H1 (cell line): ENCODE data around the gene UMODL1. TPM values are rescaled to one million over a fixed set of nuclear protein-coding genes. Genes with fewer than 3 reads are reported as not detected.

Experiments used
- CTCF ChIA-PET: fragments of 300-600 bp; sonication (Branson Sonifier 250); formaldehyde crosslinking; loops from one replicate; lab custom pipeline; 2021; ENCODE audit not compliant: partially characterized antibody; lab: Charles Lee
- POLR2A ChIA-PET: fragments of 300-600 bp; sonication (Branson Sonifier 250); formaldehyde crosslinking; loops from one replicate; lab custom pipeline; 2021; ENCODE audit warnings: inconsistent platforms; ENCODE audit not compliant: partially characterized antibody; lab: Charles Lee
- DNase-seq, 2 experiments: peaks; one replicate each; pipeline versions ENCODE4 v3.0.0 to v3.0.0-alpha.2; 2010 to 2022; ENCODE audit warnings: low spot score in 2 of 2, low read depth in 1 of 2, mixed read lengths in 1 of 2
- FAIRE-seq: peaks from 2 replicates; lab custom pipeline; 2011; peaks lifted over from hg19 to GRCh38; lab: Jason Lieb, UNC
- H2AFZ ChIP-seq: 2 replicates; pipeline ENCODE4 v1.8.1; 2012; ENCODE audit warnings: low read length, inconsistent platforms
- H2AK5ac ChIP-seq: 2 replicates; pipeline ENCODE4 v1.6.1; 2013; ENCODE audit warnings: low read depth, low read length
- H2BK120ac ChIP-seq: replicated peaks from 2 replicates; pipeline ENCODE3; 2013; ENCODE audit warnings: low read depth, low read length, inconsistent platforms
- H2BK12ac ChIP-seq: 2 replicates; pipeline ENCODE4 v1.6.1; 2013; ENCODE audit warnings: low read depth, low read length
- H2BK15ac ChIP-seq: 2 replicates; pipeline ENCODE4 v1.6.1; 2013; ENCODE audit warnings: low read length
- H2BK20ac ChIP-seq: 2 replicates; pipeline ENCODE4 v1.6.1; 2013; ENCODE audit warnings: low read length
- H2BK5ac ChIP-seq: 2 replicates; pipeline ENCODE4 v1.6.1; 2013; ENCODE audit warnings: low read depth, low read length
- H3K14ac ChIP-seq: 2 replicates; pipeline ENCODE4 v1.6.1; 2013; ENCODE audit warnings: inconsistent platforms; ENCODE audit not compliant: insufficient read length
- H3K18ac ChIP-seq: 2 replicates; pipeline ENCODE4 v1.6.1; 2013; ENCODE audit warnings: low read length; ENCODE audit errors: extremely low read depth
- H3K23ac ChIP-seq: 2 replicates; pipeline ENCODE4 v1.6.1; 2013; ENCODE audit warnings: inconsistent platforms; ENCODE audit not compliant: insufficient read length
- H3K23me2 ChIP-seq: 2 replicates; pipeline ENCODE4 v1.6.1; 2013; ENCODE audit warnings: low read depth, low read length
- H3K27ac ChIP-seq: 2 replicates; pipeline ENCODE4 v1.6.1; 2011; ENCODE audit warnings: low read depth, low read length, inconsistent platforms
- H3K27me3 ChIP-seq, 4 experiments: replicated peaks in 1 of 4; 1 replicate in 1 of 4; 2 replicates in 3 of 4; pipeline versions ENCODE4 v1.6.1 to v1.8.1; 2011 to 2013; ENCODE audit warnings: low read length in 3 of 4, mild to moderate bottlenecking in 3 of 4, inconsistent platforms in 2 of 4, mixed read lengths in 2 of 4, moderate library complexity in 1 of 4; ENCODE audit not compliant: control insufficient read depth in 3 of 4, insufficient read depth in 3 of 4; ENCODE audit errors: extremely low read depth in 1 of 4
- H3K36me3 ChIP-seq, 4 experiments: 2 replicates each; pipeline versions ENCODE4 v1.6.1 to v1.8.1; 2011 to 2013; ENCODE audit warnings: mild to moderate bottlenecking in 4 of 4, low read length in 3 of 4, moderate library complexity in 2 of 4, control low read depth in 1 of 4, inconsistent platforms in 1 of 4; ENCODE audit not compliant: insufficient read depth in 4 of 4, control insufficient read depth in 2 of 4
- H3K4ac ChIP-seq: replicated peaks from 2 replicates; pipeline ENCODE3; 2013; ENCODE audit warnings: low read length, low read depth, mixed read lengths, inconsistent platforms; ENCODE audit not compliant: insufficient read length
- H3K4me1 ChIP-seq, 4 experiments: replicated peaks in 1 of 4; 1 replicate in 1 of 4; 2 replicates in 3 of 4; pipeline versions ENCODE4 v1.6.1 to v1.8.1; 2011 to 2013; ENCODE audit warnings: low read length in 3 of 4, inconsistent platforms in 2 of 4, mixed read lengths in 1 of 4; ENCODE audit not compliant: insufficient read depth in 4 of 4, control insufficient read depth in 3 of 4
- H3K4me2 ChIP-seq, 2 experiments: 2 replicates each; pipeline versions ENCODE4 v1.6.1 to v1.8.1; 2011 to 2013; ENCODE audit warnings: low read depth in 2 of 2, low read length in 2 of 2, control low read depth in 1 of 2, inconsistent platforms in 1 of 2, mild to moderate bottlenecking in 1 of 2; ENCODE audit not compliant: insufficient read depth in 1 of 2
- H3K4me3 ChIP-seq, 4 experiments: fragments of 200-600, 300-600 bp in 1 of 4; sonication (generic), shearing (Covaris generic), sonication (Bioruptor Twin) in 1 of 4; 2 replicates each; pipeline versions ENCODE4 v1.5.1 to v1.8.1; 2011 to 2016; ENCODE audit warnings: low read length in 4 of 4, low read depth in 3 of 4, control low read depth in 2 of 4, inconsistent platforms in 2 of 4, mild to moderate bottlenecking in 2 of 4, mixed read lengths in 1 of 4, moderate library complexity in 1 of 4; ENCODE audit not compliant: insufficient read depth in 2 of 4; ENCODE audit errors: extremely low read depth in 1 of 4
- H3K56ac ChIP-seq: replicated peaks from 2 replicates; pipeline ENCODE3; 2013; ENCODE audit warnings: low read depth, mild to moderate bottlenecking, mixed read lengths, low read length, inconsistent platforms; ENCODE audit not compliant: insufficient read length
- H3K79me1 ChIP-seq: 2 replicates; pipeline ENCODE4 v1.6.1; 2013; ENCODE audit warnings: low read depth, low read length, control low read depth
- H3K79me2 ChIP-seq, 2 experiments: 2 replicates each; pipeline versions ENCODE4 v1.6.1 to v1.8.1; 2012 to 2013; ENCODE audit warnings: low read length in 2 of 2, mild to moderate bottlenecking in 2 of 2, inconsistent platforms in 1 of 2; ENCODE audit not compliant: insufficient read depth in 2 of 2, control insufficient read depth in 1 of 2
- H3K9ac ChIP-seq, 4 experiments: replicated peaks in 1 of 4; 1 replicate in 1 of 4; 2 replicates in 3 of 4; pipeline versions ENCODE4 v1.6.1 to v1.8.1; 2011 to 2013; ENCODE audit warnings: low read depth in 3 of 4, low read length in 3 of 4, control low read depth in 2 of 4, mild to moderate bottlenecking in 2 of 4, moderate library complexity in 2 of 4, inconsistent platforms in 1 of 4; ENCODE audit errors: extremely low read depth in 1 of 4
- H3K9me3 ChIP-seq, 2 experiments: 2 replicates each; pipeline versions ENCODE4 v1.6.1 to v1.8.1; 2012 to 2013; ENCODE audit warnings: mild to moderate bottlenecking in 2 of 2, moderate library complexity in 2 of 2, control low read depth in 1 of 2, inconsistent platforms in 1 of 2, low read depth in 1 of 2, low read length in 1 of 2, mixed read lengths in 1 of 2; ENCODE audit not compliant: insufficient read depth in 2 of 2
- H4K20me1 ChIP-seq, 2 experiments: replicated peaks in 1 of 2; 2 replicates each; pipeline versions ENCODE3 to v1.8.1; 2011 to 2013; ENCODE audit warnings: inconsistent platforms in 2 of 2, low read length in 2 of 2, mild to moderate bottlenecking in 1 of 2; ENCODE audit not compliant: insufficient read depth in 2 of 2, control insufficient read depth in 1 of 2
- H4K5ac ChIP-seq: 2 replicates; pipeline ENCODE4 v1.6.1; 2013; ENCODE audit warnings: low read length, low read depth, mixed read lengths, inconsistent platforms; ENCODE audit not compliant: insufficient read length
- H4K8ac ChIP-seq: 2 replicates; pipeline ENCODE4 v1.8.0; 2013; ENCODE audit warnings: mild to moderate bottlenecking, moderate library complexity, low read length, inconsistent platforms; ENCODE audit not compliant: insufficient read depth; ENCODE audit errors: extremely low read depth
- H4K91ac ChIP-seq: replicated peaks from 2 replicates; pipeline ENCODE3; 2013; ENCODE audit warnings: low read length, mixed read lengths, inconsistent platforms; ENCODE audit not compliant: insufficient read length
- SIN3A ChIP-seq, 2 experiments: IDR thresholded peaks in 1 of 2; conservative IDR thresholded peaks in 1 of 2; 2 replicates each; pipeline ENCODE4 v1.6.1; 2011 to 2012; ENCODE audit warnings: low read length in 2 of 2, improper control_type of control experiment in 1 of 2, low read depth in 1 of 2, mild to moderate bottlenecking in 1 of 2
- WGBS, 2 experiments: shearing (Covaris generic) in 1 of 2; methylation state at CpG; one replicate each; pipeline versions ENCODE4 v1.1.6 to v1.1.7; 2013 to 2015; ENCODE audit warnings: low lambda C conversion rate in 2 of 2, mixed read lengths in 2 of 2, inconsistent platforms in 1 of 2, low coverage in 1 of 2, missing lambda C conversion rate in 1 of 2; ENCODE audit not compliant: insufficient replicate concordance in 2 of 2, insufficient coverage in 1 of 2, insufficient read length in 1 of 2; ENCODE audit errors: extremely low coverage in 1 of 2, missing lambda C conversion rate in 1 of 2; 5-methylcytosine and 5-hydroxymethylcytosine counted together
- polyA plus RNA-seq, 7 experiments: library from polyadenylated mRNA; depleted of rRNA in 3 of 7; stranded (reverse) in 5 of 7; unstranded in 2 of 7; fragments of >200 nt in 5 of 7; fragments of 200-250 nt in 2 of 7; gene quantifications; 1 replicate in 5 of 7; 2 replicates in 1 of 7; 4 replicates in 1 of 7; pipeline versions ENCODE4 v1.2.1 to v1.2.3, GENCODE V29; 2011 to 2013; ENCODE audit warnings: missing spikeins in 2 of 7, mixed read lengths in 2 of 7
- total RNA-seq: library from RNA; stranded (reverse); fragmentation: NEBNext Ultra II Directional; extraction: Animal tissue kit (Norgen Biotek cat#: 25700); gene quantifications from 2 replicates; pipeline ENCODE4 v1.2.1, GENCODE V29; 2021
- TF ChIP-seq, protein P1 (sequence below): IDR thresholded peaks from 2 replicates; pipeline ENCODE4 v1.6.1; 2011; ENCODE audit warnings: low read length, improper control_type of control experiment

UMODL1 gene
- total and polyA plus RNA-seq, 2 of the 8 experiments (the other 6 are each of a cell fraction or from before 2014, with no cell fraction given) = not detected

GRCh38 chr21:42059141-42059540 is 12.0 kb upstream of the UMODL1 start:
- H2AK5ac ChIP-seq = no peak overlapping the region; the same call in 1 of the 2 replicates
- no peak overlapping the region for H3K9ac ChIP-seq
- H3K23me2 ChIP-seq = no peaks in the 10 kb centered on the region
- H3K36me3 ChIP-seq = no peaks in the 10 kb centered on the region
- H3K4ac ChIP-seq = no peak overlapping the region
- no peaks in the 10 kb centered on the region for H3K79me2 ChIP-seq
- H2BK20ac ChIP-seq = no peak overlapping the region
- ChIA-PET POLR2A (no interaction called here), CTCF (interaction anchor here (0.5 to 1.3 kb wide), 4 partner anchors 9 to 241 kb away, joined by 3 read pairs; no protein-coding TSS in a partner anchor)
- H4K8ac ChIP-seq = no peak overlapping the region; the same call in 1 of the 2 replicates
- no peaks in the 10 kb centered on the region for H3K79me1 ChIP-seq
- no peak overlapping the region for H3K56ac ChIP-seq
- no peak overlapping the region for H4K5ac ChIP-seq
- H3K18ac ChIP-seq = no peak overlapping the region; the same call in 1 of the 2 replicates
- H2AFZ ChIP-seq = no peak overlapping the region
- no peak overlapping the region for H2BK5ac ChIP-seq
- H3K14ac ChIP-seq = no peak overlapping the region
- H4K20me1 ChIP-seq = no peaks in the 10 kb centered on the region
- H3K27me3 ChIP-seq = peaks cover 0 to 2% (median 0%) of the 10 kb centered on the region in 4 experiments; a peak in 1 of 7 replicates
- no peaks in the 10 kb centered on the region for H3K9me3 ChIP-seq
- DNase-seq = no peak
- H3K23ac ChIP-seq = no peak overlapping the region
- 88% methylated on average over 9 of the region's 9 CpGs; no CpG with 5 or more reads in 1 of the 2 experiments for WGBS, 2 experiments
- H3K4me2 ChIP-seq = no peak overlapping the region
- no peak overlapping the region for H3K27ac ChIP-seq
- no peak overlapping the region for H4K91ac ChIP-seq
- H3K4me1 ChIP-seq = peaks cover 0 to 22% (median 13%) of the 10 kb centered on the region in 4 experiments; a peak in 5 of 7 replicates
- H2BK15ac ChIP-seq = 0 out of 2 replicates have a peak overlapping the region, but pooled peaks have one; percentile 25
- FAIRE-seq = no peak
- H3K4me3 ChIP-seq = no peak overlapping the region
- no peak overlapping the region for H2BK12ac ChIP-seq
- no peak for TF ChIP-seq SIN3A (conservative IDR thresholded peaks at IDR 0.05 in 1 of 2, IDR thresholded peaks at IDR 0.05 in 1 of 2; ENCODE audit: low read depth in 1 of 2, low read length in 2 of 2)
- TF ChIP-seq, protein P1, sequence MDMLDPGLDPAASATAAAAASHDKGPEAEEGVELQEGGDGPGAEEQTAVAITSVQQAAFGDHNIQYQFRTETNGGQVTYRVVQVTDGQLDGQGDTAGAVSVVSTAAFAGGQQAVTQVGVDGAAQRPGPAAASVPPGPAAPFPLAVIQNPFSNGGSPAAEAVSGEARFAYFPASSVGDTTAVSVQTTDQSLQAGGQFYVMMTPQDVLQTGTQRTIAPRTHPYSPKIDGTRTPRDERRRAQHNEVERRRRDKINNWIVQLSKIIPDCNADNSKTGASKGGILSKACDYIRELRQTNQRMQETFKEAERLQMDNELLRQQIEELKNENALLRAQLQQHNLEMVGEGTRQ = no peak
- H2BK120ac ChIP-seq = no peak overlapping the region
